Natural killer cell treated with Interleukin-12 subunit alpha and Interleukin-12 subunit beta and Interleukin-15 and Interleukin-18, amount 100 ng/mL, for 72 hours (primary cell): ENCODE data around the gene SERPINE1. TPM values are rescaled to one million over a fixed set of nuclear protein-coding genes. Genes with fewer than 3 reads are reported as not detected.

Source experiments
- ATAC-seq, 2 donors: fragments of 150-1000 bp; cut with Tn5 transposase in 1 of 2; sonication (Bioruptor Pico), chemical (Tn5 transposase) in 1 of 2; 2 replicates each; pipeline ENCODE4 v1.10.0; 2021
- DNase-seq: peaks from one replicate; pipeline ENCODE4 v3.0.0; 2022; ENCODE audit warnings: low spot score
- H3K27ac Mint-ChIP-seq, 2 donors: 1 replicate in 1 of 2; 2 replicates in 1 of 2; pipeline ENCODE4 v1.8.0; 2022; ENCODE audit warnings: mixed read lengths in 2 of 2, mild to moderate bottlenecking in 1 of 2, moderate library complexity in 1 of 2
- H3K27me3 Mint-ChIP-seq, 2 donors: 1 replicate in 1 of 2; 2 replicates in 1 of 2; pipeline ENCODE4 v1.8.0; 2022; ENCODE audit warnings: mixed read lengths in 2 of 2
- H3K36me3 Mint-ChIP-seq: one replicate; pipeline ENCODE4 v1.8.0; 2022; ENCODE audit warnings: mixed read lengths
- H3K4me1 Mint-ChIP-seq, 2 donors: 1 replicate in 1 of 2; 2 replicates in 1 of 2; pipeline ENCODE4 v1.8.0; 2022; ENCODE audit warnings: low read depth in 2 of 2, mixed read lengths in 2 of 2, mild to moderate bottlenecking in 1 of 2
- H3K4me3 Mint-ChIP-seq: one replicate; pipeline ENCODE4 v1.8.0; 2022; ENCODE audit warnings: mixed read lengths
- H3K9me3 Mint-ChIP-seq: 2 replicates; pipeline ENCODE4 v1.8.0; 2022; ENCODE audit warnings: mixed read lengths
- total RNA-seq, 2 donors: library from RNA; stranded (reverse); gene quantifications; one replicate each; pipeline ENCODE4 v1.2.3, GENCODE V29; 2022

SERPINE1 gene
- total RNA-seq, 2 donors from 2014 or later: not detected

DNA sequence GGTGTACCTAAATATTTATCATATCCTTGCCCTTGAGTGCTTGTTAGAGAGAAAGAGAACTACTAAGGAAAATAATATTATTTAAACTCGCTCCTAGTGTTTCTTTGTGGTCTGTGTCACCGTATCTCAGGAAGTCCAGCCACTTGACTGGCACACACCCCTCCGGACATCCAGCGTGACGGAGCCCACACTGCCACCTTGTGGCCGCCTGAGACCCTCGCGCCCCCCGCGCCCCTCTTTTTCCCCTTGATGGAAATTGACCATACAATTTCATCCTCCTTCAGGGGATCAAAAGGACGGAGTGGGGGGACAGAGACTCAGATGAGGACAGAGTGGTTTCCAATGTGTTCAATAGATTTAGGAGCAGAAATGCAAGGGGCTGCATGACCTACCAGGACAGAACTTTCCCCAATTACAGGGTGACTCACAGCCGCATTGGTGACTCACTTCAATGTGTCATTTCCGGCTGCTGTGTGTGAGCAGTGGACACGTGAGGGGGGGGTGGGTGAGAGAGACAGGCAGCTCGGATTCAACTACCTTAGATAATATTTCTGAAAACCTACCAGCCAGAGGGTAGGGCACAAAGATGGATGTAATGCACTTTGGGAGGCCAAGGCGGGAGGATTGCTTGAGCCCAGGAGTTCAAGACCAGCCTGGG, 11.4 kb downstream of the SERPINE1 start:
- peak overlapping the region; percentile 66 to 84 for H3K27ac Mint-ChIP-seq
- H3K4me3 Mint-ChIP-seq: peak overlapping the region; percentile 58
- peak; percentile 87 for DNase-seq
- ATAC-seq: peak; percentile 98
- H3K4me1 Mint-ChIP-seq: peaks cover 36 to 44% of the 10 kb centered on the region in 2 donors
- H3K9me3 Mint-ChIP-seq: no peaks in the 10 kb centered on the region
- H3K27me3 Mint-ChIP-seq: peaks cover 7 to 10% of the 10 kb centered on the region in 2 donors
- no peaks in the 10 kb centered on the region for H3K36me3 Mint-ChIP-seq

- H3K4me1 Mint-ChIP-seq: peaks cover 30 to 52% of the 10 kb centered on the region in 2 donors
- no peak overlapping the region for H3K4me3 Mint-ChIP-seq
- peak overlapping the region; percentile 17 to 33 for H3K27ac Mint-ChIP-seq
- DNase-seq: no peak
- ATAC-seq: no peak
- H3K9me3 Mint-ChIP-seq: no peaks in the 10 kb centered on the region
- H3K36me3 Mint-ChIP-seq: no peaks in the 10 kb centered on the region
- peaks cover 16 to 18% of the 10 kb centered on the region in 2 donors for H3K27me3 Mint-ChIP-seq
Measured at GRCh38 chr7:101140339-101140699, 13.4 kb downstream of the SERPINE1 start.

DNA sequence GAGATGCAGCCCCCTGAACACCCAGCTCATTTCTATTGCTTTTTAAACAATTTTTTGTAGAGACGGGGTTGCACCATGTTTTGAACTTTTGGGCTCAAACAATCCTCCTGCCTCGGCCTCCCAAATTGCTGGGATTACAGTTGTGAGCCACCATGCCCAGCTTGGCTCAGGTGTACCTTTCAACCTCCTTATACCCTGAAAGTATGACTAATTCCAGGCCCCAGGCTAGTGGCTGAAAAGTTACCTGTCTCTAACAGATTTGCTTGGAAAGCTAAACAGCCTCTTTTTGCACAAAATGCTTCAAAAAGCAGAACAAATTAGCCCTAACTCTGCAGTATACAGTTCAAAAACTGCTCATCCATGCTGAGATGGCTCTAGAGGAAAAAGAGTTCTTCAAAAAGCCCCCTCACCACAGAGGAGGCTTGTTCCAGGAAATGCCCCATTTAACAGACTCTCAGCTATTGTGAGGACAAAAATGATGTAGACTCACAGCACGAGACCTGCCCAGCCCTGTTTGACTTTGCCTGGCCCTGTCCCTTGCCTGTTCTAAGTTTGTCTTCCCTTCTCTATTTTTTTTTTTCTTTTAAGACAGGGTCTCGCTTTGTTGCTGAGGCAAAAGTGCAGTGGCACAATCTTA, 14.0 kb downstream of the SERPINE1 start:
- Mint-ChIP-seq H3K4me3 (no peak overlapping the region), H3K27me3 (peaks cover 16 to 17% of the 10 kb centered on the region in 2 donors), H3K27ac (peak overlapping the region in 1 of 2 donors; percentile 39), H3K36me3 (no peaks in the 10 kb centered on the region), H3K9me3 (no peaks in the 10 kb centered on the region), H3K4me1 (peaks cover 30 to 52% of the 10 kb centered on the region in 2 donors)
- DNase-seq (no peak), ATAC-seq (no peak)

DNA sequence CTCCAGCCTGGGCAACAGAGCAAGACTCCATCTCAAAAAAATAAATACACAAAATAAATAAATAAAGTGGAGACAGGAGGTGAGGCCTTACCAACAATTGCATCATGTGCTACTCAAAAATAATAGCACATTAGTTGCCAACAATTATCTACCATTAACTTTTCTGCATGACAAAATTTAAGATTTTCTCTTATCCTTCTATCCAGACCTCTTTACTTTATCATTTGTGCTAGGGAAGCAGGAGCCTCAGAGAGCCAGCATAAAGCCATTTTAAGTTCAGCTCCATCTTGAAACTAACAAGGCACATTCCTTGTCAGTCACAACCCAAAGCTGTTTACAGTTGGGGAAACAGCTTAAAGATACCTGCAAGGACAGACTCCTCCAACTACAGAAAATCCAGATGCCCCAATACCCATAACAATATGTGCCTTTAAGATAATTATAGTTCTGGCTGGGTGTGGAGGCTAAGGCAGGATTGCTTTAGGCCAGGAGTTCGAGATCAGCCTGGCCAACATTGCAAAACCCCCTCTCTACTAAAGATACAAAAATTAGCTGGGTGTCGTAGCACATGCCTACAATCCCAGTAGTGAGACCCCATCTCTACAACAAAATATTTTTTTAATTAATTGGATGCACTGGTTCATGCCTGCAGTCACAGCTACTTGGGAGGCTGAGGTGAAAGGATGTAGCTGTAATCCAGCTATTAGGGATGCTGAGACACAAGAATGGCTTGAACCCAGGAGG, 25.2 kb downstream of the SERPINE1 start:
- DNase-seq (no peak), ATAC-seq (no peak)
- H3K27me3 Mint-ChIP-seq: peaks cover 11 to 13% of the 10 kb centered on the region in 2 donors
- H3K4me3 Mint-ChIP-seq: no peak overlapping the region
- no peaks in the 10 kb centered on the region for H3K36me3 Mint-ChIP-seq
- H3K9me3 Mint-ChIP-seq: no peaks in the 10 kb centered on the region
- H3K4me1 Mint-ChIP-seq: peaks cover 12 to 14% of the 10 kb centered on the region in 2 donors
- no peak overlapping the region for H3K27ac Mint-ChIP-seq

DNA sequence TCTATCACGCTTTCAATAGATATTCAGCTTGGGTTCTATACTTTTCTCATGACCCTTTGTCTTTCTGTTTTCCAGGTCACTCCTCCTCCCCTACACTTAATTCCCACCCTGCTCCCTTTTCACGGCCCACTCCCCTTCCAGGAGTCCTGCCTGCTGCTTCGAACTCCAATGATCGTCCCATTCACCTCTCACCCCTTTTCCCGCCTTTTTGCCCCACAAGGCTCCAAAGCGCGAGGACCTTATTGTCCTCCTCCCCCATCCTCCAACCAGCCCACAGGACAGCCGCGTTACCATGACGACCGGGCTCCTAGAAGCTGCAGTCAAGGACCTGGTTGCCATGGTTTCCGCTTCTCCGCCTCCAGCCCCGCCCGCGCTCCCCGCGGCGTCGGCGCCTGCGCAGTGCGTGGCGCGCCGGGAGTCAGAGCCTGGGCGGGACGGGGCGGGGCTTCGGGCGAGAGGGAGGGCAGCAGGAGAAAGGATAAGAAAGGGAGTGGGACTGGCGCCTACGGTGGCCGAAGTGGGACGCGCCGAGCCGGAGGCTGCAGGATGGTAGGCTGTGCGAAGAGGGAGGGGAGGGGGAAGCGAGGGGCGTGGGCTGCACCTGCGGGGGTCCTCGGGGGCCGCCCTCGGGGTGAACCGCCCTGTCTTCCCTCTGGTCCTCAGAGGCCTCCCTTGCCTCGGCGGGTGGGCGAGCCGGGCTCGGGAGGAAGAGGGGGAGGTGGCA, 27.2 kb downstream of the SERPINE1 start, which contains the start of gene AP1S1:
AP1S1 (plus strand) TSS at position 508 of the 724 bp plus-strand sequence; CDS start at position 547, 39 bp downstream.
- peak; percentile 92 to 95 for ATAC-seq

GRCh38 chr7:101154693-101155102, 27.8 kb downstream of the SERPINE1 start:
- Mint-ChIP-seq H3K4me1 (peaks cover 9 to 14% of the 10 kb centered on the region in 2 donors), H3K9me3 (no peaks in the 10 kb centered on the region), H3K36me3 (no peaks in the 10 kb centered on the region), H3K4me3 (peak overlapping the region; percentile 74), H3K27me3 (peaks cover 3 to 4% of the 10 kb centered on the region in 2 donors), H3K27ac (no peak overlapping the region)
- ATAC-seq (peak; percentile 29 to 34), DNase-seq (peak; percentile 55)

More for the DNA sequence above, 27.2 kb downstream of the SERPINE1 start, which contains the start of gene AP1S1:
- Mint-ChIP-seq H3K27me3 (peaks cover 9 to 10% of the 10 kb centered on the region in 2 donors), H3K36me3 (no peaks in the 10 kb centered on the region), H3K27ac (peak within 1 kb of the TSS in 1 of 2 donors; percentile 47), H3K4me1 (peaks cover 9 to 14% of the 10 kb centered on the region in 2 donors), H3K4me3 (peak within 1 kb of the TSS; percentile 74), H3K9me3 (no peaks in the 10 kb centered on the region)
- DNase-seq: peak; percentile 89

GRCh38 chr7:101155303-101155702, 28.4 kb downstream of the SERPINE1 start:
- no peaks in the 10 kb centered on the region for H3K9me3 Mint-ChIP-seq
- peak overlapping the region; percentile 74 for H3K4me3 Mint-ChIP-seq
- DNase-seq: no peak
- peaks cover 0 to 4% of the 10 kb centered on the region in 2 donors for H3K27me3 Mint-ChIP-seq
- H3K36me3 Mint-ChIP-seq: no peaks in the 10 kb centered on the region
- no peak overlapping the region for H3K27ac Mint-ChIP-seq
- H3K4me1 Mint-ChIP-seq: peaks cover 9 to 14% of the 10 kb centered on the region in 2 donors
- no peak for ATAC-seq

GRCh38 chr7:101156277-101156676, 29.4 kb downstream of the SERPINE1 start:
- Mint-ChIP-seq H3K4me3 (no peak overlapping the region), H3K27ac (no peak overlapping the region)

GRCh38 chr7:101156866-101157589, 30.1 kb downstream of the SERPINE1 start:
- ATAC-seq: no peak
- H3K36me3 Mint-ChIP-seq: no peaks in the 10 kb centered on the region
- no peak for DNase-seq
- no peaks in the 10 kb centered on the region for H3K9me3 Mint-ChIP-seq
- H3K4me1 Mint-ChIP-seq: peaks cover 9 to 14% of the 10 kb centered on the region in 2 donors
- no peak overlapping the region for H3K27ac Mint-ChIP-seq
- no peak overlapping the region for H3K4me3 Mint-ChIP-seq
- peaks cover 0 to 5% of the 10 kb centered on the region in 2 donors for H3K27me3 Mint-ChIP-seq

More at GRCh38 chr7:101156277-101156676, 29.4 kb downstream of the SERPINE1 start:
- DNase-seq (no peak), ATAC-seq (no peak)
- H3K9me3 Mint-ChIP-seq: no peaks in the 10 kb centered on the region
- no peaks in the 10 kb centered on the region for H3K36me3 Mint-ChIP-seq
- H3K4me1 Mint-ChIP-seq: peaks cover 9 to 14% of the 10 kb centered on the region in 2 donors
- H3K27me3 Mint-ChIP-seq: peaks cover 0 to 5% of the 10 kb centered on the region in 2 donors

GRCh38 chr7:101159696-101160674, 33.1 kb downstream of the SERPINE1 start:
- H3K9me3 Mint-ChIP-seq: no peaks in the 10 kb centered on the region
- H3K27ac Mint-ChIP-seq: no peak overlapping the region
- DNase-seq (no peak), ATAC-seq (no peak)
- peaks cover 0 to 4% of the 10 kb centered on the region in 2 donors for H3K27me3 Mint-ChIP-seq
- peaks cover 4 to 7% of the 10 kb centered on the region in 2 donors for H3K4me1 Mint-ChIP-seq
- no peaks in the 10 kb centered on the region for H3K36me3 Mint-ChIP-seq
- H3K4me3 Mint-ChIP-seq: no peak overlapping the region

DNA sequence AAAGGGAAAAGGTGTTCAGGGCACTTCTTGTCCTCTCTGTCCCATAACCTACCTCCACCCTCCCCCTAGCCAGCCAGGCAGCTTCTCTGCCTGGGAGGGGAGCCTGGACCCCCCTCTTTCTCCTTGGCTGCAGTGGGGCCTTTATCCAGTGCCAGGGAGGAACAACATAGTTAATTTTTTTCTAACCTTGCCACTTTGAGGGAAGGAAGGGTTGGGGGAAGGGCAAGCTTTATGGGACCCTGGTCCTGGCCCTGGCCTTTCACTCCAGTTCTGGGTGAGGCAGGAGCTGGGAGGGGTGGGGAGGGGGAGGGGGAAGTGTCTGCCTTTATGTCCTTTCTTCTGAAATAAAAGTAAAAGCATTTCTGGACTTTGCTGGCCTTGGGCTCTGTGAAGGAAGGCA, 34.0 kb downstream of the SERPINE1 start:
- Mint-ChIP-seq H3K4me3 (no peak overlapping the region), H3K27ac (no peak overlapping the region), H3K4me1 (peaks cover 6 to 9% of the 10 kb centered on the region in 2 donors), H3K36me3 (no peaks in the 10 kb centered on the region), H3K27me3 (peaks cover 7 to 9% of the 10 kb centered on the region in 2 donors), H3K9me3 (no peaks in the 10 kb centered on the region)
- no peak for ATAC-seq
- DNase-seq: no peak
